GM18508 (cell line): ENCODE data around the gene CT45A10.
"Not testable (repeated sequence)": the region's sequence is repeated elsewhere in the genome, so short reads cannot be mapped to it uniquely, and the experiment has no call there.

ENCODE experiments used
- ATAC-seq: cut with Tn5 transposase; IDR thresholded peaks from one replicate; pipeline ENCODE4 v1.9.1; 2021; ENCODE audit warnings: moderate number of reproducible peaks; ENCODE audit not compliant: insufficient read depth, unreplicated experiment

Gene CT45A10, protein sequence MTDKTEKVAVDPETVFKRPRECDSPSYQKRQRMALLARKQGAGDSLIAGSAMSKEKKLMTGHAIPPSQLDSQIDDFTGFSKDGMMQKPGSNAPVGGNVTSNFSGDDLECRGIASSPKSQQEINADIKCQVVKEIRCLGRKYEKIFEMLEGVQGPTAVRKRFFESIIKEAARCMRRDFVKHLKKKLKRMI

DNA sequence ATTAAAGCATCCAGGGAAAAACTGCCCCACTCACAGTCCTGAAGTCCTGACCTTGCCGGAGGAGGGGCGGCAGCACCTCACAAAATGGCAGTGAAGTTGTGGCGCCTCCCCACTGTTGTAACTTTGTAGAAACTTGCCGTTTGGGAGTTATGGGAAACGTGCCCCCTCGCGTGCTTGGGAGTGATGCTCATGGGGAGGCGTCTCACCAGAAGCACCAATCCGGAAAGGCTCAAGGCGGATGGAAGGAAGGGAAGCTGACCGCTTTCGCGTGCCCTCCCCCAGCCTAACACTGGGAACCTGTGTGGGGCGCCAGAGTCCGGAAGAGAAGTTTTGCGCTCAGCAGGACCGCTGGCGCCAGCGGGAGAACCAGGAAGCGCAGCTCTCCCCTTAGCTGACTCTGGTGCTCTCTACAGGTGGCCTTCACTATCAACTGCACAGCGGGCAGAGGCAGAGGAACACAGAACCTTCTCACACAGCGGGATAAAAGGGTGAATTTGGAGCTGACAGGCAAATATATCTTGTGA, at the start of gene CT45A10, which contains the start of gene SAGE1:
CT45A10 (minus strand) TSS at position 151 of the 524 bp plus-strand sequence. CDS start 8,100 bp downstream, outside the sequence.
SAGE1 (plus strand) TSS at position 423 of the 524 bp plus-strand sequence. CDS start 2,527 bp downstream, outside the sequence.
- no peak for ATAC-seq

DNA sequence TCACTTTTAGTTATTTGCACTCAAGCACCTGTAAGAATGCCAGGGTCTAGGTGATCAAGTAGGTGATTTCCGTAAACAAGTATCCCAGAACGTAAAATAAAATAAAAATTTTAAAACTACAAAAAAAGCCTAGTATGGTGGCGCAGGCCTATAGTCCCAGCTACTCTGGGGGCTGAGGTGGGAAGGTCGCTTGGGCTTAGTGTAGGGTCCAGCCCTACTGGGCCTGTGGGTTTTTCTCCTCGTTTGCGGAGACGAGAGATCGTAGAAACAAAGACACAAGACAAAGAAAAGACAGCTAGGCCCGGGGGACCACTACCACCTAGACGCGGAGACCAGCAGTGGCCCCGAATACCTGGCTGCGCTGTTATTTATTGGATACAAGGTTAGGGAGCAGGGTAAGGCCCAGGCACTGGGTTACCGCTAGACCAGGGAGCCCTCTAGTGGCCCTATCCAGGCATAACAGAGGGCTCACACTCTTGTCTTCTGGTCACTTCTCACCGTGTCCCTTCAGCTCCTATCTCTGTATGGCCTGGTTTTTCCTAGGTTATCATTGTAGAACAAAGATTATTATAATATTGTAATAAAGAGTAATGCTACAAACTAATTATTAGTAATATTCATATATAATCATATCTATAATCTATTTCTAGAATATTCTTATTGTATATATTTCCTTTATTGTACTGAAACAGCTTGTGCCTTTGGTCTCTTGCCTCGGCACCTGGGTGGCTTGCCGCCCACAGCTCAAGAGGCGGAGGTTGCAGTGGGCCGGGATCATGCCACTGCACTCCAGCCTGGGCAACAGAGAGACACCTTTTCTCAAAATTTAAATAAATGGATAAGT, 38.6 kb upstream of the CT45A10 start:
- no peak for ATAC-seq

DNA sequence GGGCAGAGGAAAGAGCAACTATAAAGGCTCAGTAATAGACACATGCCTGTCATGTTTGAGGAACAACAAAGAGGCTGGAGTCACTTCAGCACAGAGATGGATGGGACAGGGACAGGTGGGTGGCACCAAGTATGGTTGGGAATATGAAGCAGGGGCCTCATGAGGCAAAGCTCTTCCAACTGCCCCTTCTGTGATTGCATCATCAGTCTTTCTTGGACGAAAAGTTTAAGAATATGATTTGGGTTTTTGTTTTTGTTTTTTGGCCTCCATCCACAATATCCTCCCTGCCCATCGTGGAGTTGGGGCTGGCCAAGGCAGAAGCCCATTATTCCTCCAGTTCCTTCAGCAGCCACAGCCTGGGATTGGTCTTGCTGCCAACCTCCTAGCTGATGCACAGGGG, 34.7 kb upstream of the CT45A10 start:
- ATAC-seq, result no peak

DNA sequence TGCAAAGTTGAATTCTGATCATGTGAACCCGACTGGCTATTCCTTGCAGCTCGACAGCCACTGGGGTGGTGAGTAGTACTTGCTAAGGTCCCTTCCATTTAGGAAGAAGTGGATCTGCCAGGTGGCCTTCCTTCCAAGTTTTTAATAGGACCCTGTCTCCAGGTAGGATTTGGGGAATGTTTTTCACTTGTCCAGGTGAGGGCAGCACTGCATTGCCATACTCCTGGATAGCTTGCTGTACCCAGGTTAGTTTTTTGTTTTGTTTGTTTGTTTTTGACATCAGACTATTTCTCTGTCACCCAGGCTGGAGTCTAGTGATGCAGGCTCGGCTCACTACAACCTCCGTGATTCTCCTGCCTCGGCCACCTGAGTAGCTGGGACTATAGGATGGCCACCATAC, 30.1 kb upstream of the CT45A10 start:
- ATAC-seq, result no peak

DNA sequence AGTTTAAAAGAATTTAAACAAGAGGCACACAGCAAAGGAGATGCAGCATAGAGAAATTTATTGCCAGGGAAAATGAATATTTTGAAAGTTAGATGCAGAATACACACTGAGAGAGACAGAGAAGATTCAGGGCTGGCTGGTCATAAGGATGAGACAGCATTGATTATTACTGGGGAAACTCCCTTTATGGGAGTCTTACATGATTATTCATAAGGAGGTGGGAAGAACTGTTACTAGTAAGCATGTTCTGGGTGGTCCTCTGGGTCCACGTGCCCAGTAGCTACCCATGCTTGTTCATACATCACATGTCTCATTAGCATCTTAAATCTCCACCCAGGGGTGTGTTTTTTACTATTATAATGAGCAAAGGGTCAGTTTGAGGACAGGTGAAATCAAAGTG, 27.3 kb upstream of the CT45A10 start:
- not testable (repeated sequence) for ATAC-seq

DNA sequence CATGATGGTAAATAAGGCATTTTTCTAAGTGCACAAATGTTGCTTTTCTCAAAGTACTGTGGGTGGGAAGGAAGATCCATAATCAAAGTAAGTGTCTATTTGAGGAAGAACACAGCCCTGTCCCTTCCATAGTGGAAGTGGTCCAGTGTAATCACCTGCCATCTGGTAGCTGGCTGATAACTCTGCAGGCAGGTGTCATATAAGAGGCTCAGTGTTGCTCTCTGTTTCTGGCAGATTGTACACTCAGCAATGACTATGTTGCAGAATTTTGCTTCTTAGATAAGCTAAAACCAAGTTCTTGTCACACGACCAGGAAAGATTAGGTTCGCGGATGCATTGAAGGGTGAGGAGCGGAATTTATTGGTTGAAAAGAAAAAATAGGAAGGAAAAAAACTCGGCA, 21.2 kb upstream of the CT45A10 start:
- ATAC-seq, result no peak

DNA sequence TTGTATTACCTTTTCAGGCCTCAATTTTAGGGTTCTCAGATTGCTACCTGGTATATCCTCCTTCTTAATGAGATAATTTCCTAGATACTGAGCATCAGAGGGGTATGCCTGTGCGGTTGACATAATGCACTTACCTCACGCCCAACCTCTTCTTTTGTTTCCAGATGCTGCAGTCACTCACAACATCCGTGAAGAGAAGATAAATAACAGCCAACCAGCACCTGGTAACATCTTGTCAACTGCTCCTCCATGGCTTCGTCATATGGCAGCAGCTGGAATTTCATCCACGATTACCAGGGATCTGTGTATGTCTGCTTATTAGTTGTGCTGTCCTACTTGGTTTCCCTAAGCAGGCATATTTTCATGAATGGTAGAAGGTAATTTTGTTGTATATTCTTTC, 17.0 kb upstream of the CT45A10 start:
- ATAC-seq, result no peak

DNA sequence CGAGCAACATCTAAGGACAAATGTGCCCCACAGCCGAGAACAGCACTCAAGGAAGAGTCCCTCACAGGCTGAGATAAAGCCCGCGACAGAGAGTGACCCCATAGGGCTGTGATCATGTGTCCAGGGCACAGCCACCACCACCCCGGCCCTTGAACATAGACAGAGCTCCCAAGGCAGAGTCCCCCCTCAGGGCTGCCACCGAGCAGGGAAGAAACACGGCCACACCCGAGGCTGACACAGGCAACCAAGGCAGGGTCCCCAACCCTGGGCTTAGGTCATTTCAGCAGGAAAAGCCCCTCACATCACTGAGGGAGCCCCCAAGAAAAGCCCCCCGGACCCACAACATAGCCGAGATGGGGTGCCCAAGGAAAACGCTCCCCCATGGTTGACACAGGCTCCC, 463 bp downstream of the CT45A10 start:
- no peak for ATAC-seq

DNA sequence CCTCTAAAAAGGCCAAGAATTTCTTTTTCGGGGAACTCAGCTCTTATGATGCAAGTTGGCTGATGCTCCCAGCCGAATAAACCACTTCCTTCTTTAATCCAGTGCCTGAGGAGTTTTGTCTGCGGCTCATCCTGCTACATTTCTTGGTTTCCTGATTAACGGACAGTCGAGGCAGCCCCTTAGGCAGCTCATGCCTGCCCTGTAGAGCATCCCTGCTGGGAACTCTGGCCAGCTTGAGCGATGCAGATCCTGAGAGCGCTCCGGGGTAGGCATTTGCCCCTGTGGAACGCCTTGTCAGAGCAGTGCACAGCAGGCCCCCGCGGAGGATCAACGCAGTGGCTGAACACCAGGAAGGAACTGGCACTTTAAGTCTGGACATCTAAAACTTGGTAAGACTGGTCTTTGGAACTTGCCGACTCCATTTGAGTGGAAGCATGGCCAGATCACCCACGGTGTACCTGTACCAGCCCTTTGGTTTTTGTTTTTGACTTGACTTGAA, 3.1 kb downstream of the CT45A10 start:
- no peak for ATAC-seq

DNA sequence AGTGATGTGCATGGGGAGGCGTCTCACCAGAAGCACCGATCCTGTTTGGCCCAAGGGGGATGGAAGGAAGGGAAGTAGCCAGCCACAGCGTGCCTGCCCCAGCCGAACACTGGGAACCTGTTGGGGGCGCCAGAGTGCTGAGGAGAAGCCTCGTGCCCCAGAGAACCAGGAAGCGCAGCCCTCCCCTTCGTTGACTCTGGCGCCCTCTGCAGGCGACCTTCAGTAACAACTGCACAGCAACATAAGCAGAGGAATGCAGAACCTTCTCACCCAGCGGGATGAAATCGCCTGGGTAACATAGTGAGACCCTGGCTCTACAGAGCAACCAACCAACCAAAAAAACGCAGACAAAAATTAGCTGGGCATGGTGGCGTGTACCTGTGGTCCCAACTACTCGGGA, 4.3 kb downstream of the CT45A10 start:
- not testable (repeated sequence) for ATAC-seq

DNA sequence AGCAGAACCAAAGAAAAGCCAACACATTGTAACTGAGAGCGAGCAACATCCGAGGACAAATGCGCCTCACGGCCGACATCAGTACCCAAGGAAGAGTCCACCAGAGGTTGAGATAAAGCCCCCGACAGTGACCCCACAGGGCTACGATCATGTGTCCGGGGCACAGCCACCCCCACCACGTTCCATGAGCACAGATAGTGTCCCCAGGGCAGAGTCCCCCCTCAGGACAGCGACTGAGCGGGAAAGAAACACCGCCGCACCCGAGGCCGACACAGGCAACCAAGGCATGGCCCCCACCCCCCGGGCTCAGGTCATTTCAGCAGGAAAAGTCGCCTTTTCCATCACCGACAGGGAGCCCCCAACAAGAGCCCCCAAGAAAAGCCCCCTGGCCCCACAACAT, 5.0 kb downstream of the CT45A10 start:
- ATAC-seq, result not testable (repeated sequence)

DNA sequence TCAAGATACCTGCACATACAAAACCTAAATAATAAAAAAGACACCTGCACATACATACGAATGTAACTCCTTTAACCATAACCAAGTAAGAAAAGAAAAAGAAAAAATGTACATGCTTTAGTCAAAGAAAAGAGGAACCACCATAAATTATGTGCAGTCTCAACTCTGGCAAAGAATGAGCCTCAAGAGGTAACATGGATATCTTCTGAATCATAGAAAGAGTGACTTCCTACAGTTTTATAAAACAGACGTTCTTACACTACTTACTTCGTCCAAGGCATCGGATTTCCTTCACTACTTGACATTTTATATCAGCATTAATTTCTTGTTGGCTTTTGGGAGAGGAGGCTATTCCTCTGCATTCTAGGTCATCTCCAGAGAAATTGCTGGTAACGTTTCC, 10.5 kb downstream of the CT45A10 start:
- ATAC-seq, result not testable (repeated sequence)

DNA sequence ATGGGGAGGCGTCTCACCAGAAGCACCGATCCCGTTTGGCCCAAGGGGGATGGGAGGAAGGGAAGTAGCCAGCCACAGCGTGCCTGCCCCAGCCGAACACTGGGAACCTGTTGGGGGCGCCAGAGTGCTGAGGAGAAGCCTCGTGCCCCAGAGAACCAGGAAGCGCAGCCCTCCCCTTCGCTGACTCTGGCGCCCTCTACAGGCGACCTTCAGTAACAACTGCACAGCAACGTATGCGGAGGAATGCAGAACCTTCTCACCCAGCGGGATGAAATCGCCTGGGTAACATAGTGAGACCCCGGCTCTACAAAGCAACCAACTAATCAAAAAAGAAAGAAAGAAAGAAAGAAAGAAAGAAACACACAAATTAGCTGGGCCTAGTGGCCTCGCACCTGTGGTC, 21.5 kb downstream of the CT45A10 start, which contains the start of gene CT45A9:
CT45A9 (minus strand) TSS at position 101 of the 400 bp plus-strand sequence. CDS start 3,751 bp downstream, outside the sequence.
- not testable (repeated sequence) for ATAC-seq

DNA sequence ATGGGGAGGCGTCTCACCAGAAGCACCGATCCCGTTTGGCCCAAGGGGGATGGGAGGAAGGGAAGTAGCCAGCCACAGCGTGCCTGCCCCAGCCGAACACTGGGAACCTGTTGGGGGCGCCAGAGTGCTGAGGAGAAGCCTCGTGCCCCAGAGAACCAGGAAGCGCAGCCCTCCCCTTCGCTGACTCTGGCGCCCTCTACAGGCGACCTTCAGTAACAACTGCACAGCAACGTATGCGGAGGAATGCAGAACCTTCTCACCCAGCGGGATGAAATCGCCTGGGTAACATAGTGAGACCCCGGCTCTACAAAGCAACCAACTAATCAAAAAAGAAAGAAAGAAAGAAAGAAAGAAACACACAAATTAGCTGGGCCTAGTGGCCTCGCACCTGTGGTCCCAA, 38.8 kb downstream of the CT45A10 start, which contains the start of gene CT45A8:
CT45A8 (minus strand) TSS at position 101 of the 400 bp plus-strand sequence. CDS start 3,755 bp downstream, outside the sequence.
- ATAC-seq, result not testable (repeated sequence)

DNA sequence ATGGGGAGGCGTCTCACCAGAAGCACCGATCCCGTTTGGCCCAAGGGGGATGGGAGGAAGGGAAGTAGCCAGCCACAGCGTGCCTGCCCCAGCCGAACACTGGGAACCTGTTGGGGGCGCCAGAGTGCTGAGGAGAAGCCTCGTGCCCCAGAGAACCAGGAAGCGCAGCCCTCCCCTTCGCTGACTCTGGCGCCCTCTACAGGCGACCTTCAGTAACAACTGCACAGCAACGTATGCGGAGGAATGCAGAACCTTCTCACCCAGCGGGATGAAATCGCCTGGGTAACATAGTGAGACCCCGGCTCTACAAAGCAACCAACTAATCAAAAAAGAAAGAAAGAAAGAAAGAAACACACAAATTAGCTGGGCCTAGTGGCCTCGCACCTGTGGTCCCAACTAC, 56.1 kb downstream of the CT45A10 start, which contains the start of gene CT45A7:
CT45A7 (minus strand) TSS at position 101 of the 400 bp plus-strand sequence. CDS start 3,747 bp downstream, outside the sequence.
- not testable (repeated sequence) for ATAC-seq
